Heart right ventricle (tissue), 16 donors: Measurements from ENCODE around the gene ADAMTS1. TPM values are rescaled to one million over a fixed set of nuclear protein-coding genes. Genes with fewer than 3 reads are reported as not detected.

Source experiments
- ATAC-seq, 8 donors: fragments of 200-7000 bp; cut with Tn5 transposase; one replicate each; pipeline ENCODE4 v1.9.1; 2020; ENCODE audit warnings: mild to moderate bottlenecking in 8 of 8, moderate library complexity in 8 of 8, moderate number of reproducible peaks in 1 of 8
- DNase-seq, 2 donors: peaks; one replicate each; pipeline ENCODE4 v3.0.0-alpha.2; 2020
- H3K27ac ChIP-seq, 10 donors: fragments of 200-600 bp; sonication (generic) in 2 of 10; one replicate each; pipeline versions ENCODE4 v1.5.0 to v1.8.0; 2020 to 2022; ENCODE audit warnings: mild to moderate bottlenecking in 3 of 10
- H3K27me3 ChIP-seq, 7 donors: fragments of 200-600 bp; one replicate each; pipeline ENCODE4 v1.8.0; 2021 to 2022; ENCODE audit warnings: mild to moderate bottlenecking in 2 of 7
- H3K36me3 ChIP-seq, 9 donors: fragments of 200-600 bp; sonication (generic) in 1 of 9; one replicate each; pipeline versions ENCODE4 v1.5.0 to v1.8.0; 2020 to 2022; ENCODE audit warnings: mild to moderate bottlenecking in 2 of 9
- H3K4me1 ChIP-seq, 9 donors: fragments of 200-600 bp; sonication (generic) in 1 of 9; one replicate each; pipeline versions ENCODE4 v1.5.0 to v1.8.0; 2020 to 2022; ENCODE audit warnings: mild to moderate bottlenecking in 4 of 9
- H3K4me3 ChIP-seq, 10 donors: fragments of 200-600 bp; sonication (generic) in 2 of 10; one replicate each; pipeline versions ENCODE4 v1.5.0 to v1.8.0; 2020 to 2022; ENCODE audit warnings: mild to moderate bottlenecking in 7 of 10, moderate library complexity in 2 of 10
- H3K9me3 ChIP-seq, 11 donors: fragments of 200-600 bp in 10 of 11; sonication (generic) in 2 of 11; one replicate each; pipeline versions ENCODE4 v1.5.0 to v1.8.0; 2013 to 2022; ENCODE audit warnings: mild to moderate bottlenecking in 2 of 11, control low read depth in 1 of 11, moderate library complexity in 1 of 11
- WGBS, 2 donors: extraction: QIAGEN DNeasy Blood & Tissue Kit; methylation state at CpG; one replicate each; pipeline ENCODE4 v1.1.7; 2013; ENCODE audit warnings: inconsistent platforms in 1 of 2; 5-methylcytosine and 5-hydroxymethylcytosine counted together
- intact Hi-C, 10 donors: fragments of 100-400 bp; cut with DNase I; formaldehyde crosslinking; loops; one replicate each; pipeline versions ENCODE4 v1.11.1 to v1.14.2; 2022
- polyA plus RNA-seq, 2 donors: library from polyadenylated mRNA; stranded (reverse); fragments of 200-250 nt; gene quantifications; one replicate each; pipeline ENCODE4 v1.2.3, GENCODE V29; 2013
- total RNA-seq, 10 donors: library from RNA; stranded (reverse); fragmentation: NEBNext Ultra II Directional in 3 of 10; extraction: Animal tissue kit (Norgen Biotek cat#: 25700) in 3 of 10; gene quantifications; one replicate each; pipeline versions ENCODE4 v1.2.1 to v1.2.4, GENCODE V29; 2021 to 2023
- TF ChIP-seq, protein P1 (sequence below), 9 donors: fragments of 200-600 bp; sonication (generic) in 2 of 9; IDR thresholded peaks; one replicate each; pipeline versions ENCODE4 v1.5.0 to v1.8.0; 2021 to 2022; ENCODE audit warnings: antibody characterized with exemption in 9 of 9, mild to moderate bottlenecking in 5 of 9, moderate library complexity in 1 of 9
- donor health status: Arrhythmogenic right ventricular cardiomyopathy.
- donor health status: ischemic (EF 13 %, LVEDD 7.1; RV severe dilation, severe dysfunction).
- donor health status: healthy with polysubstance abuse.
- donor health status: DM: no; HTN: yes; CAD: no.
- donor health status: DM: no; HTN: no; CAD: no.
- donor health status: ischemic (EF 25% LVEDD 6.9; RV normal size, moderate dysfunction).
- donor health status: ischemic (EF 25% LVEDD 5.7; RV mildly dilated, moderate dysfunction).
- donor health status: healthy.
- donor health status: DM: yes; HTN: yes; CAD: no.
- donor health status: Ischemic cardiomyopathy.
- donor health status: ischemic (EF 35%, LVEDD 5.7; RV mildly dilated, moderate dysfunction).
- donor health status: nonischemic (EF 11% LVEDD 7.7; RV severe dilation, severe dysfunction).
- donor health status: DM: yes; HTN: yes; CAD: no.
- donor health status: PGD.
- donor health status: ischemic (EF 29% LVEDD 5.4; RV normal size, mild dysfunction).
- donor health status: nonischemic (EF 23%, LVEDD 6.1; RV moderate dilation, normal function).

Gene ADAMTS1
- total and polyA plus RNA-seq, 12 donors: 20.4 to 169 (median 74.8) TPM

DNA sequence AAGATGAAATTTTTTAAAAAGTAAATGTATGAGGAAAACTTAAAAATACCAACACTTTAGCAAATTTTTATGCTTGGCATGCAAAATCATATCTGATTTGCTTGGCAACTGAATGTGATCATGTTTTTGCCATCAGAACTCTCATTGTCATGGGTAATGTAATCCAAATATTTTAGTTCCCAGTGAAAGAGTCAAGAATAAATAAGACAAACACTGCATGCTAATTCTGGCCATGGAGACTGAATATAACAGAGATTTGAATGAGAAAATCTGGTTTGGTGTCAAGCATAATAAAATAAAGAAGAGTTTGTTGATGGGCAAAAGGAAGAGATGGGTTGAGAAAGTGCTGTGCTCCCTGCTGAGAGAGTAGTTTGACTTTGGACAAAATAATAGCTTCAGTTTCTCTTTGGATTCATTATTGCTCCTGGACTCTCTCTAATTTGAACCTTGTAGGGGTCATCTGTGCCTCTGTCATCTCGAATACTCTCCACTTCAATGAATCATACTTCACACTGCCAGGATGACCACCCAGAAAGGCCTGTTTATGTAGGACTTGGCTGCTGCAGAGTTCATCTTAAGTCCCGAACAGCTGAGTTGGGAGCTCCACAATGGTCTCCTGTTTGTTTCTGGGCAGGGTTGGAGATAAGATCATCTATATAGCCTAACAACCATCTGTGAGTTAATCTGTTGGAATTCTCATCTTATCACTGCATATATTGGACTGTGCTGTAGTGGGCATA lies 34.4 kb downstream of the ADAMTS1 start:
- Histone ChIP-seq H3K4me1 (peaks cover 0 to 17% (median 6%) of the 10 kb centered on the region in 9 donors), H3K27me3 (no peaks in the 10 kb centered on the region), H3K4me3 (no peak overlapping the region), H3K36me3 (no peaks in the 10 kb centered on the region), H3K27ac (no peak overlapping the region), H3K9me3 (no peaks in the 10 kb centered on the region)
- TF ChIP-seq, protein P1, sequence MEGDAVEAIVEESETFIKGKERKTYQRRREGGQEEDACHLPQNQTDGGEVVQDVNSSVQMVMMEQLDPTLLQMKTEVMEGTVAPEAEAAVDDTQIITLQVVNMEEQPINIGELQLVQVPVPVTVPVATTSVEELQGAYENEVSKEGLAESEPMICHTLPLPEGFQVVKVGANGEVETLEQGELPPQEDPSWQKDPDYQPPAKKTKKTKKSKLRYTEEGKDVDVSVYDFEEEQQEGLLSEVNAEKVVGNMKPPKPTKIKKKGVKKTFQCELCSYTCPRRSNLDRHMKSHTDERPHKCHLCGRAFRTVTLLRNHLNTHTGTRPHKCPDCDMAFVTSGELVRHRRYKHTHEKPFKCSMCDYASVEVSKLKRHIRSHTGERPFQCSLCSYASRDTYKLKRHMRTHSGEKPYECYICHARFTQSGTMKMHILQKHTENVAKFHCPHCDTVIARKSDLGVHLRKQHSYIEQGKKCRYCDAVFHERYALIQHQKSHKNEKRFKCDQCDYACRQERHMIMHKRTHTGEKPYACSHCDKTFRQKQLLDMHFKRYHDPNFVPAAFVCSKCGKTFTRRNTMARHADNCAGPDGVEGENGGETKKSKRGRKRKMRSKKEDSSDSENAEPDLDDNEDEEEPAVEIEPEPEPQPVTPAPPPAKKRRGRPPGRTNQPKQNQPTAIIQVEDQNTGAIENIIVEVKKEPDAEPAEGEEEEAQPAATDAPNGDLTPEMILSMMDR (IDR thresholded peaks at IDR 0.05): no peak
- DNase-seq (no peak), ATAC-seq (no peak)
- whole genome bisulfite sequencing, 2 donors: 72 to 83% methylated on average over 2 of the region's 2 CpGs
- intact Hi-C loops: no loop called here

DNA sequence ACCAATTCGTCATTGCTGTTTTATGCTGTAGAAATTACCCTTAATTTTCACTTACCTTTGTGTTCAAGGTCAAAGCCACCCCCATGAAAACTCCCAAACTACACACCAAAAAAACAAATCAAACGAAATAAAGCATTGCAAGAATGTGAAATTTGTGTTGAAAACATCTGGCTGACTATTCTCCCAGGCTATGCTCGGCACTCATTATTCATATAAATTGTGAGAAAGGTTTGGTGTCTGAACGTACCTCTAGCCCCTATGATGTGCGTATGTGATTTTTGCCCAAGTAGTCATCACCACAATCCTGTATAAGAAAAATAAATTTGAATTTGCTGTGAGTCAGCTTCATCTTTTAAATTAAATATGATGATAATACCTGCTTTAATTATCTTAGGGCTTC lies 34.9 kb downstream of the ADAMTS1 start:
- H3K9me3 ChIP-seq: no peaks in the 10 kb centered on the region
- DNase-seq: no peak
- H3K27ac ChIP-seq: no peak overlapping the region
- peaks cover 0 to 15% (median 3%) of the 10 kb centered on the region in 9 donors for H3K4me1 ChIP-seq
- no peak for ATAC-seq
- WGBS, 2 donors: 88% methylated on average over 5 of the region's 5 CpGs
- no peaks in the 10 kb centered on the region for H3K27me3 ChIP-seq
- H3K36me3 ChIP-seq: no peaks in the 10 kb centered on the region
- TF ChIP-seq, protein P1 (IDR thresholded peaks at IDR 0.05): no peak
- H3K4me3 ChIP-seq: no peak overlapping the region
- intact Hi-C loops: no loop called here

DNA sequence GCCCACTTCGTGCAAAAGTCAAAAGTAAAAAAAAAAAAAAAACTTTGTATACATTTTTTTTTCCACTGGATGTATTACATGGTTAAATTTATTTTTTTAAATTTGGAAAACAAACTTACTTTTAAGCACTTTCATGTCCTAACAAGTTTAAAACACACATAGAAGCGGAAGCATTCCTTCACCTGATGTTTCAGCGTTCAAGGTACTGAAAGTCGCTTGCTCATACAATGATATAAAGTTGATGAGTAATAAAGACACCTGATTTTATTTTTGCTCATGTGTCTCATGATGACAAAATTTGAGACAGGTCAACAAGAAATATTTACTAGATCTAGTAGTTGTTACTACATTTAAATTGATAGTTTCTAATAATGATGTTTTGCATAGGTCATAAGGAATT lies 35.5 kb downstream of the ADAMTS1 start:
- H3K4me3 ChIP-seq: no peak overlapping the region
- ATAC-seq (no peak), DNase-seq (no peak)
- TF ChIP-seq, protein P1 (IDR thresholded peaks at IDR 0.05): no peak
- 96 to 98% methylated on average over 4 of the region's 4 CpGs for WGBS, 2 donors
- H3K36me3 ChIP-seq: no peaks in the 10 kb centered on the region
- no peaks in the 10 kb centered on the region for H3K27me3 ChIP-seq
- H3K9me3 ChIP-seq: no peaks in the 10 kb centered on the region
- no peak overlapping the region for H3K27ac ChIP-seq
- intact Hi-C loops: no loop called here
- H3K4me1 ChIP-seq: peaks cover 0 to 15% (median 0%) of the 10 kb centered on the region in 9 donors

DNA sequence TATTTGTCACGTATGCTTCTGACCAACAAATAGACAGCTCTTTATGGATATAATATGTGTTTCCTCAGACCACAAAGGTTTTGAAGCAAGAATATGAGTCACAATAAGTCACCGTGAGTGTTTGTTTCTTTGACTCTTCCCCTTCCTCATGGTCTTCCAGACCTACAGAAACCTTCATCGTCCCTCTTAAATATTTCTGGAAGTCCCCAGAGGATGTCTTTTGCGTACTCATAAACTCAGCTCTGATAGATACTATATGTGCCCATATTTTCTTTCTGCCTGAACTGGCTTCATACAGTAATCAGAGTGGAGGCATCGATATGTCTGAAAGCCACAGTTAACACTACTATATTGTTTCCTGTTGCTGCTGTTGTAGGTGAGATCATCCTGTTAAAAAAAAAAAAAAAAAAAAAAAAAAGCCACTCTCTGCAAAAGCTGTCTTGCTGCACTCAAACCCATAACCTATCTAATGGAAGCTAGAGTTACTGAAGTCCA lies 38.4 kb downstream of the ADAMTS1 start:
- Histone ChIP-seq H3K9me3 (no peaks in the 10 kb centered on the region), H3K27ac (no peak overlapping the region), H3K36me3 (no peaks in the 10 kb centered on the region), H3K4me3 (no peak overlapping the region), H3K4me1 (peaks cover 0 to 15% (median 0%) of the 10 kb centered on the region in 9 donors), H3K27me3 (no peaks in the 10 kb centered on the region)
- intact Hi-C loops: no loop called here
- ATAC-seq (no peak), DNase-seq (no peak)
- TF ChIP-seq, protein P1 (IDR thresholded peaks at IDR 0.05): no peak
- 77 to 84% methylated on average over 5 of the region's 5 CpGs for WGBS, 2 donors
